KMS-11 (cell line): Measurements from ENCODE around the gene AMOT.

Experiments used
- H2AFZ ChIP-seq: fragments of 200-600 bp; sonication (generic); 2 replicates; pipeline ENCODE4 v1.6.1; 2016; ENCODE audit warnings: antibody characterized with exemption, mixed run types, low read depth
- H3K27ac ChIP-seq: fragments of 200-600 bp; sonication (generic); 2 replicates; pipeline ENCODE4 v1.6.1; 2016; ENCODE audit warnings: mild to moderate bottlenecking, mixed run types
- H3K27me3 ChIP-seq: fragments of 200-600 bp; sonication (generic); 2 replicates; pipeline ENCODE4 v1.6.1; 2017; ENCODE audit warnings: mild to moderate bottlenecking, low read depth, mixed run types, moderate library complexity; ENCODE audit not compliant: insufficient read depth
- H3K36me3 ChIP-seq: fragments of 200-600 bp; sonication (generic); 2 replicates; pipeline ENCODE4 v1.6.1; 2017; ENCODE audit warnings: mild to moderate bottlenecking, mixed run types; ENCODE audit not compliant: insufficient read depth
- H3K4me1 ChIP-seq: fragments of 200-600 bp; sonication (generic); 2 replicates; pipeline ENCODE4 v1.6.1; 2016; ENCODE audit warnings: mild to moderate bottlenecking, low read depth, mixed run types; ENCODE audit not compliant: poor library complexity, severe bottlenecking
- H3K4me2 ChIP-seq: fragments of 200-600 bp; sonication (generic); 2 replicates; pipeline ENCODE4 v1.7.0; 2016; ENCODE audit warnings: mild to moderate bottlenecking, mixed run types
- H3K4me3 ChIP-seq: fragments of 200-600 bp; sonication (generic); IDR thresholded peaks from 2 replicates; pipeline ENCODE4 v1.6.1; 2017; ENCODE audit warnings: low read depth, low read length, mixed read lengths; ENCODE audit not compliant: insufficient read depth
- H3K79me2 ChIP-seq: fragments of 200-600 bp; sonication (generic); 2 replicates; pipeline ENCODE4 v1.6.1; 2016; ENCODE audit warnings: low read depth, mixed run types; ENCODE audit not compliant: insufficient read depth
- H3K9ac ChIP-seq: fragments of 200-600 bp; sonication (generic); 2 replicates; pipeline ENCODE4 v1.6.1; 2016; ENCODE audit warnings: mild to moderate bottlenecking, mixed run types
- H4K20me1 ChIP-seq: fragments of 200-600 bp; sonication (generic); 2 replicates; pipeline ENCODE4 v1.6.1; 2016; ENCODE audit warnings: mild to moderate bottlenecking, mixed run types; ENCODE audit not compliant: insufficient read depth
- CTCF ChIP-seq: fragments of 200-600 bp; sonication (generic); conservative IDR thresholded peaks from 2 replicates; pipeline ENCODE4 v1.6.1; 2017; ENCODE audit warnings: low read depth, mild to moderate bottlenecking, antibody characterized with exemption, low read length, moderate library complexity, mixed read lengths

The AMOT gene

GRCh38 chrX:112818114-112819007, 22.3 kb downstream of the AMOT start:
- TF ChIP-seq CTCF: no peak
- H4K20me1 ChIP-seq: no peaks in the 10 kb centered on the region
- no peak overlapping the region for H3K9ac ChIP-seq
- no peak overlapping the region for H2AFZ ChIP-seq
- H3K79me2 ChIP-seq: no peaks in the 10 kb centered on the region
- H3K4me2 ChIP-seq: no peak overlapping the region
- H3K27me3 ChIP-seq: no peaks in the 10 kb centered on the region
- H3K4me1 ChIP-seq: no peaks in the 10 kb centered on the region
- no peaks in the 10 kb centered on the region for H3K36me3 ChIP-seq
- H3K27ac ChIP-seq: no peak overlapping the region
- no peak overlapping the region for H3K4me3 ChIP-seq

- no peaks in the 10 kb centered on the region for H3K79me2 ChIP-seq
- no peaks in the 10 kb centered on the region for H4K20me1 ChIP-seq
- no peaks in the 10 kb centered on the region for H3K36me3 ChIP-seq
- H3K4me3 ChIP-seq: no peak overlapping the region
- no peak for TF ChIP-seq CTCF
- no peaks in the 10 kb centered on the region for H3K27me3 ChIP-seq
- no peak overlapping the region for H3K4me2 ChIP-seq
- no peak overlapping the region for H3K9ac ChIP-seq
- H2AFZ ChIP-seq: no peak overlapping the region
- H3K4me1 ChIP-seq: no peaks in the 10 kb centered on the region
- no peak overlapping the region for H3K27ac ChIP-seq
These were observed 23.7 kb downstream of the AMOT start for GRCh38 chrX:112816908-112817307.

- Histone ChIP-seq H3K4me1 (no peaks in the 10 kb centered on the region), H3K4me3 (no peak overlapping the region), H3K4me2 (no peak overlapping the region), H3K36me3 (no peaks in the 10 kb centered on the region), H3K79me2 (no peaks in the 10 kb centered on the region), H4K20me1 (no peaks in the 10 kb centered on the region), H3K9ac (no peak overlapping the region), H3K27ac (no peak overlapping the region), H2AFZ (no peak overlapping the region), H3K27me3 (no peaks in the 10 kb centered on the region)
- no peak for TF ChIP-seq CTCF
These were observed 26.1 kb downstream of the AMOT start for GRCh38 chrX:112814496-112814895.

GRCh38 chrX:112812741-112813140, 27.9 kb downstream of the AMOT start:
- no peaks in the 10 kb centered on the region for H3K4me1 ChIP-seq
- no peaks in the 10 kb centered on the region for H3K36me3 ChIP-seq
- H2AFZ ChIP-seq: no peak overlapping the region
- TF ChIP-seq CTCF: no peak
- H4K20me1 ChIP-seq: no peaks in the 10 kb centered on the region
- H3K4me3 ChIP-seq: no peak overlapping the region
- H3K4me2 ChIP-seq: no peak overlapping the region
- no peaks in the 10 kb centered on the region for H3K27me3 ChIP-seq
- no peak overlapping the region for H3K27ac ChIP-seq
- no peak overlapping the region for H3K9ac ChIP-seq
- no peaks in the 10 kb centered on the region for H3K79me2 ChIP-seq
